ENCODE results near the gene ASAP3. TPM values are rescaled to one million over a fixed set of nuclear protein-coding genes. Genes with fewer than 3 reads are reported as not detected.
A peak's percentile ranks its signal among the peaks of the same experiment; 100 is the strongest.

The ASAP3 gene
- total and polyA plus RNA-seq, 8 donors: 35.2 to 51.6 (median 44.9) TPM

- no peaks in the 10 kb centered on the region for H3K27me3 ChIP-seq
- no peaks in the 10 kb centered on the region for H3K9me3 ChIP-seq
- peak in 1 of 4 donors; percentile 24 for DNase-seq
- H3K36me3 ChIP-seq: no peaks in the 10 kb centered on the region
- no peak for TF ChIP-seq CTCF (IDR thresholded peaks at IDR 0.05)
- intact Hi-C loops (cut with DNase I): loop anchor here in 1 of 2 donors (10.0 kb wide), 1 partner anchor 96 kb away; no protein-coding TSS in a partner anchor
- H3K27ac ChIP-seq: peak overlapping the region; percentile 3 to 44
- peaks cover 17 to 34% of the 10 kb centered on the region in 2 donors for H3K4me1 ChIP-seq
- ATAC-seq: no peak
- H3K4me3 ChIP-seq: no peak overlapping the region
These were observed 83.5 kb downstream of the ASAP3 start for GRCh38 chr1:23400324-23401114.

GRCh38 chr1:23399229-23399628 is 84.8 kb downstream of the ASAP3 start:
- Histone ChIP-seq H3K4me3 (no peak overlapping the region), H3K9me3 (no peaks in the 10 kb centered on the region), H3K27me3 (no peaks in the 10 kb centered on the region), H3K36me3 (no peaks in the 10 kb centered on the region), H3K27ac (no peak overlapping the region), H3K4me1 (peaks cover 20 to 39% of the 10 kb centered on the region in 2 donors)
- DNase-seq: no peak
- TF ChIP-seq CTCF (IDR thresholded peaks at IDR 0.05): no peak
- ATAC-seq: no peak
- intact Hi-C loops (cut with DNase I): no loop called here

GRCh38 chr1:23397908-23398307 is 86.1 kb downstream of the ASAP3 start:
- Histone ChIP-seq H3K9me3 (no peaks in the 10 kb centered on the region), H3K27me3 (no peaks in the 10 kb centered on the region), H3K27ac (no peak overlapping the region), H3K4me3 (no peak overlapping the region), H3K36me3 (no peaks in the 10 kb centered on the region), H3K4me1 (peaks cover 16 to 25% of the 10 kb centered on the region in 2 donors)
- TF ChIP-seq CTCF (IDR thresholded peaks at IDR 0.05): no peak
- no peak for ATAC-seq
- intact Hi-C loops (cut with DNase I): no loop called here
- no peak for DNase-seq

GRCh38 chr1:23396380-23396779 is 87.6 kb downstream of the ASAP3 start:
- ATAC-seq: no peak
- no peaks in the 10 kb centered on the region for H3K27me3 ChIP-seq
- no peak overlapping the region for H3K4me3 ChIP-seq
- no peaks in the 10 kb centered on the region for H3K9me3 ChIP-seq
- intact Hi-C loops (cut with DNase I): no loop called here
- TF ChIP-seq CTCF (IDR thresholded peaks at IDR 0.05): no peak
- H3K4me1 ChIP-seq: peaks cover 14 to 19% of the 10 kb centered on the region in 2 donors
- no peak for DNase-seq
- no peaks in the 10 kb centered on the region for H3K36me3 ChIP-seq
- no peak overlapping the region for H3K27ac ChIP-seq

GRCh38 chr1:23395849-23396248 is 88.1 kb downstream of the ASAP3 start:
- ATAC-seq (no peak), DNase-seq (no peak)
- Histone ChIP-seq H3K27ac (no peak overlapping the region), H3K36me3 (no peaks in the 10 kb centered on the region), H3K9me3 (no peaks in the 10 kb centered on the region), H3K4me3 (no peak overlapping the region), H3K4me1 (peaks cover 14 to 17% of the 10 kb centered on the region in 2 donors), H3K27me3 (no peaks in the 10 kb centered on the region)
- no peak for TF ChIP-seq CTCF (IDR thresholded peaks at IDR 0.05)
- intact Hi-C loops (cut with DNase I): no loop called here

Data from left lung (tissue), 10 donors.